Measurements from ENCODE around the gene ENTPD1. TPM values are rescaled to one million over a fixed set of nuclear protein-coding genes. Genes with fewer than 3 reads are reported as not detected.

ENTPD1 gene
- total and polyA plus RNA-seq, 10 of the 15 experiments (the other 5 are each of a cell fraction or from before 2014, with no cell fraction given): 110 to 413 (median 161) TPM

GRCh38 chr10:95761939-95762492 lies 6.1 kb downstream of the ENTPD1 start:
- no TSS peak for BruUV-seq (replicated peaks)
- TF ChIP-seq MLLT1 (IDR thresholded peaks at IDR 0.05) (0 out of 2 replicates have a peak, but pooled peaks have one; percentile 25), RUNX3 (IDR thresholded peaks at IDR 0.05; ENCODE audit: low read length) (peak; percentile 18; the same call in 1 of the 2 replicates), NKRF (conservative IDR thresholded peaks at IDR 0.05) (no peak), E2F4 (IDR thresholded peaks at IDR 0.05; ENCODE audit: low read depth, low read length) (no peak), ZNF384 (IDR thresholded peaks at IDR 0.05; ENCODE audit: borderline replicate concordance, low read depth, low read length) (peak; percentile 83), MXI1 (IDR thresholded peaks at IDR 0.05; ENCODE audit: low read depth, low read length) (0 out of 2 replicates have a peak, but pooled peaks have one; percentile 12), NFIC (IDR thresholded peaks at IDR 0.05; ENCODE audit: low read depth, low read length) (0 out of 2 replicates have a peak, but pooled peaks have one; percentile 18), ZZZ3 (IDR thresholded peaks at IDR 0.05; ENCODE audit: control insufficient read depth, insufficient read length, low read depth) (no peak), EED (IDR thresholded peaks at IDR 0.05; ENCODE audit: low read depth) (no peak), CHD4 (IDR thresholded peaks at IDR 0.05) (no peak), HSF1 (IDR thresholded peaks at IDR 0.05; ENCODE audit: low read depth, low read length) (no peak), BMI1 (IDR thresholded peaks at IDR 0.05; ENCODE audit: borderline replicate concordance) (no peak)

More at GRCh38 chr10:95761939-95762492, 6.1 kb downstream of the ENTPD1 start:
- ChIA-PET CTCF (interaction anchor here (7.9 to 9.9 kb wide), 3 partner anchors 22 to 76 kb away, joined by 112 to 187 read pairs (median 112); partner anchors contain the start of gene TCTN3), POLR2A (interaction anchor here (7.2 to 10.1 kb wide), 4 partner anchors 20 to 75 kb away, joined by 105 to 313 read pairs (median 186); no protein-coding TSS in a partner anchor), SMC1A (ENCODE audit: uncharacterized antibody, unreplicated experiment) (interaction anchor here (1.4 to 12.3 kb wide), 5 partner anchors 26 to 74 kb away, joined by 3 to 547 read pairs (median 102); partner anchors contain the start of gene TCTN3), RAD21 (ENCODE audit: unreplicated experiment) (interaction anchor here (0.8 to 11.1 kb wide), 8 partner anchors 16 to 526 kb away, joined by 3 to 374 read pairs (median 4); partner anchors contain the start of gene TCTN3)
- no peak for FAIRE-seq
- peak overlapping the region; percentile 82 for H3K9ac ChIP-seq (ENCODE audit: control insufficient read depth, insufficient read depth, low read length)
- peak overlapping the region; percentile 67 for H3K4me3 ChIP-seq
- 1% methylated on average over 3 of the region's 3 CpGs for WGBS (ENCODE audit: insufficient coverage, insufficient replicate concordance, low lambda C conversion rate, missing lambda C conversion rate)
- no peak overlapping the region for H2AFZ ChIP-seq (ENCODE audit: control insufficient read depth, low read depth, low read length)
- 0 out of 3 replicates have a peak, but pooled peaks have one; percentile 4 for ATAC-seq
- H3K79me2 ChIP-seq (ENCODE audit: control insufficient read depth, insufficient read depth, low read length): peaks cover 89% of the 10 kb centered on the region
- in situ Hi-C loops (cut with MboI) (loop anchor here (10.0 kb wide), 1 partner anchor 73 kb away; no protein-coding TSS in a partner anchor), intact Hi-C loops (cut with micrococcal nuclease; ENCODE audit: unreplicated experiment) (no loop called here)
- H3K27ac ChIP-seq (ENCODE audit: control insufficient read depth, insufficient read depth): peak overlapping the region; percentile 95
- DNase-seq (ENCODE audit: low read depth, low spot score): no peak
- H4K20me1 ChIP-seq (ENCODE audit: control insufficient read depth, insufficient read depth): no peaks in the 10 kb centered on the region
- no peaks in the 10 kb centered on the region for H3K27me3 ChIP-seq (replicated peaks in 1 of 2; ENCODE audit: control insufficient read depth in 2 of 2, insufficient read depth in 2 of 2, low read length in 1 of 2)
- H3K4me2 ChIP-seq (ENCODE audit: control insufficient read depth, insufficient read depth): peak overlapping the region; percentile 97
- peaks cover 16% of the 10 kb centered on the region for H3K9me3 ChIP-seq (replicated peaks; ENCODE audit: control insufficient read depth, insufficient read depth, low read length)
- peaks cover 0 to 11% of the 10 kb centered on the region in 2 experiments; a peak in 3 of 4 replicates for H3K36me3 ChIP-seq (ENCODE audit: control insufficient read depth in 2 of 2, insufficient read depth in 2 of 2, low read length in 1 of 2)
- H3K4me1 ChIP-seq (ENCODE audit: control insufficient read depth, insufficient read depth, low read length): peaks cover 31% of the 10 kb centered on the region
